ENCODE data around the gene DHRS1.

DNA sequence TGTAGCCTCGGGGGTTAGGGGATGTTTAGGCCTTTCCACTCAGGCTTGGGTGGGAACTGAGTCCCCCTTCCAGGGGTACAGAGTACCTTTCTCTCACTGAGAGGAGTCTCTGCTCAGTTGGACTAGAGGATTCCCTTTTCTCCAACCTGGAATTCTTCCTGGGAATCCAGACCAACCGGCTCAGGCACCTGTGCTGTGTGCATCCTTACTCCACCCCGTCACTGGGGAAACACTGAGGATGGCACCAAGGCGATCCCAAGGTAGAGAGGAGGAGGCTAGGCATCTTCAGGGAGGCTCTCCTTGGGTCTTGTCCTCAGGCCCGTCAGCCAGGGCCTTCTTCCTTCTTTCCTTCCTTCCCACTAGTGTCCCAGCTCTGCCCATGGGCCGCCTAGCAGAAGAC lies 35.7 kb downstream of the DHRS1 start:
- TF ChIP-seq, protein P1, sequence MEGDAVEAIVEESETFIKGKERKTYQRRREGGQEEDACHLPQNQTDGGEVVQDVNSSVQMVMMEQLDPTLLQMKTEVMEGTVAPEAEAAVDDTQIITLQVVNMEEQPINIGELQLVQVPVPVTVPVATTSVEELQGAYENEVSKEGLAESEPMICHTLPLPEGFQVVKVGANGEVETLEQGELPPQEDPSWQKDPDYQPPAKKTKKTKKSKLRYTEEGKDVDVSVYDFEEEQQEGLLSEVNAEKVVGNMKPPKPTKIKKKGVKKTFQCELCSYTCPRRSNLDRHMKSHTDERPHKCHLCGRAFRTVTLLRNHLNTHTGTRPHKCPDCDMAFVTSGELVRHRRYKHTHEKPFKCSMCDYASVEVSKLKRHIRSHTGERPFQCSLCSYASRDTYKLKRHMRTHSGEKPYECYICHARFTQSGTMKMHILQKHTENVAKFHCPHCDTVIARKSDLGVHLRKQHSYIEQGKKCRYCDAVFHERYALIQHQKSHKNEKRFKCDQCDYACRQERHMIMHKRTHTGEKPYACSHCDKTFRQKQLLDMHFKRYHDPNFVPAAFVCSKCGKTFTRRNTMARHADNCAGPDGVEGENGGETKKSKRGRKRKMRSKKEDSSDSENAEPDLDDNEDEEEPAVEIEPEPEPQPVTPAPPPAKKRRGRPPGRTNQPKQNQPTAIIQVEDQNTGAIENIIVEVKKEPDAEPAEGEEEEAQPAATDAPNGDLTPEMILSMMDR (conservative IDR thresholded peaks at IDR 0.05 in 1 of 2, IDR thresholded peaks at IDR 0.05 in 1 of 2; ENCODE audit: low read depth in 1 of 2, low read length in 2 of 2) = no peak
- no peak for TF ChIP-seq EZH2 (IDR thresholded peaks at IDR 0.05; ENCODE audit: low read length, missing control alignments)
